IPS DF 6.9 (cell line): ENCODE measurements around the gene TNRC6A.
"Not testable (repeated sequence)": the region's sequence is repeated elsewhere in the genome, so short reads cannot be mapped to it uniquely, and the experiment has no call there.

ENCODE experiments used
- DNase-seq: peaks from one replicate; pipeline ENCODE4 v3.0.0-alpha.2; 2013; ENCODE audit warnings: low read depth, low spot score
- H3K27ac ChIP-seq: one replicate; pipeline ENCODE4 v1.5.1; 2013; ENCODE audit warnings: low read length, control low read depth
- H3K27me3 ChIP-seq: 2 replicates; pipeline ENCODE4 v1.6.1; 2013; ENCODE audit warnings: mild to moderate bottlenecking, low read length; ENCODE audit not compliant: control insufficient read depth, insufficient read depth
- H3K36me3 ChIP-seq: 2 replicates; pipeline ENCODE4 v1.6.1; 2013; ENCODE audit warnings: low read length; ENCODE audit not compliant: control insufficient read depth, insufficient read depth
- H3K4me1 ChIP-seq: 2 replicates; pipeline ENCODE4 v1.6.1; 2013; ENCODE audit warnings: low read length; ENCODE audit not compliant: control insufficient read depth, insufficient read depth
- H3K4me3 ChIP-seq: 2 replicates; pipeline ENCODE4 v1.5.1; 2013; ENCODE audit warnings: mild to moderate bottlenecking, low read length
- H3K9me3 ChIP-seq: 2 replicates; pipeline ENCODE4 v1.6.1; 2013; ENCODE audit warnings: low read length, inconsistent platforms; ENCODE audit not compliant: control insufficient read depth, insufficient read depth
- WGBS: extraction: QIAGEN DNeasy Blood & Tissue Kit; methylation state at CpG from one replicate; pipeline ENCODE4 v1.1.7; 2013; ENCODE audit warnings: mixed read lengths, missing lambda C conversion rate; ENCODE audit not compliant: insufficient read length, insufficient coverage; 5-methylcytosine and 5-hydroxymethylcytosine counted together

Gene TNRC6A

DNA sequence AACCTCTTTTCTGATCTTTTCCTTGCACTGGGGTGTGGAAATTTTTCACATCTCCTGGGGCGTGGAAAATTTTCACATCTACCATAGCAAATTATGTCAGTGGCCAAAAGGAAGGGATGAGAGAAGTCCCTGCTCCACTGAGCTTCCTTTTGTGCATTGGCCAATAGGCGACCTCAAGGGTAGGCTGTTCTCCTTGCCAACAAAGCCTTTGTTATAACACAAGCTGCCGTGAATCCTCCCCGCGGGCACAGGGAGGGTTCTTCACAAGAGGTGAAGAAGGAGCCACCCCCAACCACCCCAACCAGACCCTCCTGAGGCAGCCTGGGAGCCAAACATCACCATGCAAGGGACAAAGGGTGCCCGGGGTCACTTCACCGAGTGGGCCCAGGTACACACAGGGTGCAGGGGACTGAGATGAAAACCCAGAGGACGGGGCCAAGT is 122.8 kb downstream of the TNRC6A start:
- Histone ChIP-seq H3K4me3 (no peak overlapping the region), H3K9me3 (no peaks in the 10 kb centered on the region), H3K27me3 (no peaks in the 10 kb centered on the region), H3K4me1 (no peaks in the 10 kb centered on the region), H3K27ac (no peak overlapping the region), H3K36me3 (no peaks in the 10 kb centered on the region)
- DNase-seq: no peak
- WGBS: no CpG with 5 or more reads among the region's 8 CpGs

DNA sequence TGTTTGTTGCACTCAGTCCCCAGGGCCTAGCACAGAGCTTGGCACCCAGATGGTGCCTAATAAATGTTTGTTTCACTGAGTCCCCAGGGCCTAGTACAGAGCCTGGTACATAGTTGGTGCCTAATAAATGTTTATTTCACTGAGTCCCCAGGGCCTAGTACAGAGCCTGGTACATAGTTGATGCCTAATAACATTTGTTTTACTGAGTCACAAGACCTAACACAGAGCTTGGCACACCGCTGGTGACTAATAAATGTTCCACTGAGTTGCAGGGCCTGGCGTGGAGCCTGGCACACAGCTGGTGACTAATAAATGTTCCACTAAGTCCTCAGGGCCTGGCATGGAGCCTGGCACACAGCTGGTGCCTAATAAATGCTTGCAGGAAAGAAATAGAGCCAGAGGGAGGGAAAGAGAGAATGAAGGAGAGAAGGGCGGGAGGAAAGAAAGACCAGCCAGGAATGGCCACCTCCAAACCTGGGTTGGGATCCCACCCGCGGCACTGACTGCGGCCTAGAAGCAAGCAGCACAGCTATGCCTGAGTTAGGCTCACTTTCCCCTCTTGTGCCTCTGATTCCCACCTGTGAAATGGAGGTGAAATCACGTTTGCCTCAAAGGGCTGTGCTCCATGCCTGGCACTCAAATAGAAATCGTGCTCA is 123.8 kb downstream of the TNRC6A start:
- Histone ChIP-seq H3K4me1 (no peaks in the 10 kb centered on the region), H3K27ac (no peak overlapping the region), H3K9me3 (no peaks in the 10 kb centered on the region), H3K36me3 (no peaks in the 10 kb centered on the region), H3K4me3 (no peak overlapping the region), H3K27me3 (no peaks in the 10 kb centered on the region)
- no CpG with 5 or more reads among the region's 8 CpGs for WGBS
- DNase-seq: no peak

DNA sequence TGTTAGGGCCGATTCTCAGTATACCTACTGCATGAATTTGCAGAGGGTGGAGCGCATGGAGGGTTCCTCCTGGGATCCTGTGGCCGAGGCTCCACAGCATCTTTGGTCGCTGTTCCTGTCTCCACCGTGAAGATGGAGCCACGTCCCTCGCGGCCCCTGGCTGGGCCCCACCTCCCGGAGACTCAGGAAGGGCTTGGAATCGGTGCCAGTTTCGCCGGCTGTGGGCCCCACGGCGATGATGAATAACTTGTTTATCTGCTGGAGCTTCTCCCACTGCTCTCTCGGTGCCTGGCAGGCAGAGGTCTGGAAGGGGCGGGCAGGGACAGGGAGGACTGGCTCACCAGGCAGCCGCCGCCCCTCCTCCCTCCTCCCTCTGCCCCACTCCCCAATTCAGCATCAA is 124.4 kb downstream of the TNRC6A start:
- Histone ChIP-seq H3K4me3 (no peak overlapping the region), H3K9me3 (no peaks in the 10 kb centered on the region), H3K27me3 (no peaks in the 10 kb centered on the region), H3K36me3 (no peaks in the 10 kb centered on the region), H3K27ac (no peak overlapping the region), H3K4me1 (no peaks in the 10 kb centered on the region)
- WGBS: no CpG with 5 or more reads among the region's 18 CpGs
- no peak for DNase-seq

DNA sequence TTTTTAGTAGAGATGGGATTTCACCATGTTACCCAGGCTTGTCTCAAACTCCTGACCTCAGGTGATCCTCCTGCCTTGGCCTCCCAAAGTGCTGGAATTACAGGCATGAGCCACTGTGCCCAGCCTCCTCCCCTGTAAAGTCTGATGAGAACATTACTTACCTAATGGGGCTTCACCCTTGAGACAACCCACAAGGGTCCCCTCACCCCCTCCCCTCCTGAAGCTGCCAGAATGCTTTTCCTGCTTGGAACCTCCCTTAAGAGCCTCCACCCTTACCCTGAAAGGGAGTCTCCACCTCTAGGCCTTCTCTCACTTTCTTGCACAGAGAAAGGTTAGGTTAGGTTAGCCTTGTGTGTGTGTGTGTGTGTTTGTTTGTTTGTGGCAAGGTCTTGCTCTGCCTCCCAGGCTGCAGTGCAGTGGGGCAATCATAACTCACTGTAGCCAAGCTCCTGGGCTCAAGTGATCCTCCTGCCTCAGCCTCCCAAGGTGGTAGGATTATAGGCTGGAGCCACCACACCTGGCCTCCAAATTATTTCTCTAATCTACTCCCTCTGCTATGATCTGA is 125.2 kb downstream of the TNRC6A start:
- Histone ChIP-seq H3K27me3 (no peaks in the 10 kb centered on the region), H3K27ac (no peak overlapping the region)

DNA sequence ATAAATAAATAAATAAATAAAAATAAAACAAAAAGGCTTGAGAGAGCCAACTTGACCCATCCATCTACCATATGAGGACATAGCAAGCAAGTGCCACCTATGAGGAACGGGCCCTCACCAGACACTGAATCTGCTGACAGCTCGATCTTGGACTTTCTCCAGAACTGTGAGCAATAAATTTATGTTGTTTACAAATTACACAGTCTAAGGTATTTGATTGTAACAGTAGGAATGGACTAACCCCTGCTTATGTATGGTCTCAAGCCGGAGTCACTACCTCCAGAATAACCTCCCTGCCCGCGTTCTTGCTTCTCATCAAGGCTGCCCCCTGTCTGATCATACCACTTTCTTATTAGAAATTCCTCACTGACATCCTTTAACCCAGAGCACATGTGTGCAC is 126.2 kb downstream of the TNRC6A start:
- WGBS: no CpG with 5 or more reads among the region's 5 CpGs
- Histone ChIP-seq H3K36me3 (no peaks in the 10 kb centered on the region), H3K27ac (no peak overlapping the region), H3K4me1 (no peaks in the 10 kb centered on the region), H3K4me3 (no peak overlapping the region), H3K27me3 (no peaks in the 10 kb centered on the region), H3K9me3 (no peaks in the 10 kb centered on the region)
- no peak for DNase-seq

More for the DNA sequence above, 125.2 kb downstream of the TNRC6A start:
- Histone ChIP-seq H3K4me3 (no peak overlapping the region), H3K9me3 (no peaks in the 10 kb centered on the region), H3K36me3 (no peaks in the 10 kb centered on the region), H3K4me1 (no peaks in the 10 kb centered on the region)
- DNase-seq: no peak

DNA sequence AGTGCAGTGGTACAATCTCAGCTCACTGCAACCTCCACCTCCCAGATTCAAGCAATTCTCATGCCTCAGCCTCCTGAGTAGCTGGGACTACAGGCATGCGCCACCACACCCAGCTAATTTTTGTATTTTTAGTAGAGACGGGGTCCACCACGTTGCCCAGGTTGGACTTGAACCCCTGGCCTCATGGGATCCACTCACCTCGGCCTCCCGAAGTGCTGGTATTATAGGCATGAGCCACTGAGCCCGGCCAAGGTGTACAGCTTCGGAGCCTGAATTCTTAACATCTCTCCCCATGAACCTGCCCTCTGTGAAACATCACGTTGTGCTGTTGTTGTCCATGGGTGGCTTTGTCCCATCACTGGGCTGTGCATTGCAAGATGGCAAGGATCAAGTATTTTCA is 127.4 kb downstream of the TNRC6A start:
- not testable (repeated sequence) for H3K4me3 ChIP-seq, DNase-seq, H3K27ac ChIP-seq, H3K27me3 ChIP-seq, H3K4me1 ChIP-seq, H3K9me3 ChIP-seq, H3K36me3 ChIP-seq
- no CpG with 5 or more reads among the region's 8 CpGs for WGBS

DNA sequence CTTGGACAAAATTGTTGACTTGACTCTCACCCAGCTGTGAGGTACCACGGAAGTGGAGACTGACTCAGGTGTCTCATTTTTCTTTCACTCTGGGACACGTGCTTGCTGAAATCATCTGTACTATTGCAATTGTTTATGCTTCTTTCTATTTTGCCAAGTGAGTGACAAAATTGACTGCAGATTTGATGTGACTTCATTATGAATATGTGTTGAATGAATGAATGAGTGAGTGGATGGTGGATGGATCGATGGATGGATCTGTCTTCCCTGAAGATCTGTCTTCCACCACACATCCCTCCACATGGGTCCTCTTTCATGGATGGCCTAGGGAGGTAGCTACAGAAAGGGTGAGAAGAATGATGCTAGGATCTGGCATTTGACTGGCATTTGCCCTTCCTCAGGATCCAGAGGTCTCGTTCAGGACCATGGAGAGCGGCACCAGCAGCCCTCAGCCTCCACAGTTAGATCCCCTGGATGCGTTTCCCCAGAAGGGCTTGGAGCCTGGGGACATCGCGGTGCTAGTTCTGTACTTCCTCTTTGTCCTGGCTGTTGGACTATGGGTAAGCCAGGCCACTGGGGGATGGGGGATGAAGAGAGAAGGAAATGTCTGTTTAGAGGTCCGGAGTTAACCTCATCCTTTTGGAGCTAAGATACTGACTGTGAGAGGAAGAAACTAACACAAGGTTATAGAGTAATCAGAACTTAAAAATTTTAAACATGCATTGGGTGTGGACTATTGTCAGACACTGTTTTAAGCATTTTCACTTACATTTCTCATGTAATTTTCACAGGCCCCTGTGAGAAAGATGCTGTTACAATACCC is 129.0 kb downstream of the TNRC6A start:
- H3K4me1 ChIP-seq: no peaks in the 10 kb centered on the region
- H3K27me3 ChIP-seq: no peaks in the 10 kb centered on the region
- no CpG with 5 or more reads among the region's 9 CpGs for WGBS
- peak; percentile 39 for DNase-seq
- no peak overlapping the region for H3K27ac ChIP-seq
- H3K36me3 ChIP-seq: no peaks in the 10 kb centered on the region
- no peak overlapping the region for H3K4me3 ChIP-seq
- H3K9me3 ChIP-seq: no peaks in the 10 kb centered on the region

DNA sequence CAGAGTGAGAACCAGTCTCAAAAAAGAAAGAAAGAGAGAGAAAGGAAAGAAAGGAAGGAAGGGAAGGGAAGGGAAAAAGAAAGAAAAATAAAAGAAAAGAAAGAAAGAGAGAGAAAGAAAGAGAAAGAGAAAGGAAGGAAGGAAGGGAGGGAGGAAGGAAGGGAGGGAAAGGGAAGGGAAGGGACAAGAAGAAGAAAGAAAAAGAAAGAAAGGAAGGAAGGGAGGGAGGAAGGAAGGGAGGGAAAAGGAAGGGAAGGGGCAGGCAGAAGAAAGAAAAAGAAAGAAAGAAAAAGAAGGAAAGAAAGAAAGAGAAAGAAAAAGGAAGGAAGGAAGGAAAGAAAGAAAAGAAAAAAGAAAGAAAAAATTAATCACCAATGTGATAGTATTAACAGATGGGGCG is 132.0 kb downstream of the TNRC6A start:
- no peak for DNase-seq
- Histone ChIP-seq H3K27ac (no peak overlapping the region), H3K4me3 (no peak overlapping the region), H3K27me3 (no peaks in the 10 kb centered on the region), H3K9me3 (no peaks in the 10 kb centered on the region), H3K4me1 (no peaks in the 10 kb centered on the region), H3K36me3 (no peaks in the 10 kb centered on the region)
- no CpG with 5 or more reads among the region's 1 CpG for WGBS

DNA sequence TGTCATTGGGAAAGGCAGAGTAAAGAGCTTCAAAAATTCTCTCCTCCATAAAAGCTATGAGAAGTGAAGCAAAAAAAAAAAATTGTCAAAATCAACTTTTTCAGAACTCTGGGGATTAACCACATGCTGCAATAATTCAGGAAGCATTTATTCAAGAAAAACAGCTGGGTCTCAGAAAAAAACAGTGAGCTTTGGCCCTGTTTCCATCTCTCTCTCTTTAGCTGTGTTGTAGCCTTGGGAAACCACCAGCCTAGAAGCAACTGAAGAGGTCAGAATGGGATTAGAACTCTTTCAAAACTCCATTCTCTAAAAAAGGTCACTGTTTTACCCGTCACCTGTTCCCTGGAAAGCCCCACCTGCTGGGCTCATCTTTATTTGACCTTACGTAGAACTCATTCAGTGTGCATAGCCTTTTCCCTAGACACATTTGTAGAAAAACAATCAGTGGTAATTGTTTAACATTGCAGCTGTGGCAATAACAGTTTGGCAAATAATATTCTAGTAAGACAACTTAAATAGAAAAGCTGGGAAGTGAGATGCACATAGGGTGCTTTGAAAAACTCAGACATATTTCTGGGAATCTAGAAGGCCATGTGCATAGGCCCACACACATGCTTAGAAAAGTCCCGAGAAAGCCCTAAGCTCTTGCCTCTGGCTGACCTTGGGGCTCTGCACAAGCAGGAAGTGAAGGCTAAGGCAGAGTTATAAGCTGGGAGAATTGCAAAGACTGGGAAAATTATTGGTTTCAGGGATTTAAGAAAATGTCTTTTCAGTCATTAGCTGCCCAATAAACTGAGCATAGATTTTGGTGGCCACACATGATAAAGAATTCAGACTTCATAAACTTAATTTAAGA is 134.4 kb downstream of the TNRC6A start:
- Histone ChIP-seq H3K27ac (no peak overlapping the region), H3K4me3 (no peak overlapping the region), H3K9me3 (no peaks in the 10 kb centered on the region), H3K36me3 (no peaks in the 10 kb centered on the region), H3K27me3 (no peaks in the 10 kb centered on the region), H3K4me1 (no peaks in the 10 kb centered on the region)
- no peak for DNase-seq
- no CpG with 5 or more reads among the region's 3 CpGs for WGBS

DNA sequence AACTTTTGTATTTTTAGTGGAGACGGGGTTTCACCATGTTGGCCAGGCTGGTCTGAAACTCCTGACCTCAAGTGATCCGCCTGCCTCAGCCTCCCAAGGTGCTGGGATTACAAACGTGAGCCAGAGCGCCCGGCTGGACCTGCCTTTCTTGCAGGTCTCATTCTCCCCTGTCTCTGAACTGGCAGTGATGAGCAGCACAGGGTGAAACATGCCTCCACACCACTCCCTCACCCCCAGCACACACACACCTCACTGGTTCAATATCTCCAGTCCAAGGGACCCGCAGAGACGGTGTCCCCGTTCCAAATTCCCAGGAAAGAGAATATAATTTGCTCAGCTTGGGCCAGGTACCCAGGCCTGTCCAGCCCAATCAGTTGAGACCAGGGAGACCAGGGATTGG is 139.6 kb downstream of the TNRC6A start:
- Histone ChIP-seq H3K4me1 (no peaks in the 10 kb centered on the region), H3K9me3 (no peaks in the 10 kb centered on the region), H3K27ac (no peak overlapping the region), H3K27me3 (no peaks in the 10 kb centered on the region), H3K36me3 (no peaks in the 10 kb centered on the region), H3K4me3 (no peak overlapping the region)
- no CpG with 5 or more reads among the region's 8 CpGs for WGBS
- no peak for DNase-seq
